ENCODE data around the gene CCNE1. TPM values are rescaled to one million over a fixed set of nuclear protein-coding genes. Genes with fewer than 3 reads are reported as not detected.

CCNE1 gene
- total RNA-seq, 1 donor from 2014 or later, result 3.9 TPM

DNA sequence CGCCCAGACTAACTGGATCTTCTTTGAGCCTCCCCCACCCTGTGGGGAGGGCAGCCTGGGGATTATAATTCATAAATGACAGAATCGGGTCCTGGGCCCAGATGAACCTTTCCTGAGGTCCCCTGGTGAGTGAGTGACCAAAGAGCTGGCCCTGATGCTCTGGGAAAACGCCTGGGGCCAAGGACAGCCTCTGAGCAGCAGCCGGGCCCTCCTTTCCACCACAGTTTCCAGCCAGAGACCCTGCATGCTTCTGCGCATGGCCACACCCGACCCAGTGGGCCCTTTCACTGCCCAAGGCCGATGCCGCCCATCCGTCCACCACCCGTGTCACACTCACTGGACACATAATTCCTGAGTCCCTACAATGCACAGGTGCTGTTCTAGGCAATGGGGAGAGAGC lies 43.6 kb upstream of the CCNE1 start:
- Mint-ChIP-seq H3K27ac (ENCODE audit: unreplicated experiment) (no peak overlapping the region), H3K4me3 (ENCODE audit: unreplicated experiment) (no peak overlapping the region), H3K9me3 (ENCODE audit: unreplicated experiment) (no peaks in the 10 kb centered on the region), H3K27me3 (ENCODE audit: unreplicated experiment) (peaks cover 4% of the 10 kb centered on the region), H3K36me3 (ENCODE audit: unreplicated experiment) (no peaks in the 10 kb centered on the region), H3K4me1 (ENCODE audit: unreplicated experiment) (peaks cover 2% of the 10 kb centered on the region)
- TF ChIP-seq, protein P1, sequence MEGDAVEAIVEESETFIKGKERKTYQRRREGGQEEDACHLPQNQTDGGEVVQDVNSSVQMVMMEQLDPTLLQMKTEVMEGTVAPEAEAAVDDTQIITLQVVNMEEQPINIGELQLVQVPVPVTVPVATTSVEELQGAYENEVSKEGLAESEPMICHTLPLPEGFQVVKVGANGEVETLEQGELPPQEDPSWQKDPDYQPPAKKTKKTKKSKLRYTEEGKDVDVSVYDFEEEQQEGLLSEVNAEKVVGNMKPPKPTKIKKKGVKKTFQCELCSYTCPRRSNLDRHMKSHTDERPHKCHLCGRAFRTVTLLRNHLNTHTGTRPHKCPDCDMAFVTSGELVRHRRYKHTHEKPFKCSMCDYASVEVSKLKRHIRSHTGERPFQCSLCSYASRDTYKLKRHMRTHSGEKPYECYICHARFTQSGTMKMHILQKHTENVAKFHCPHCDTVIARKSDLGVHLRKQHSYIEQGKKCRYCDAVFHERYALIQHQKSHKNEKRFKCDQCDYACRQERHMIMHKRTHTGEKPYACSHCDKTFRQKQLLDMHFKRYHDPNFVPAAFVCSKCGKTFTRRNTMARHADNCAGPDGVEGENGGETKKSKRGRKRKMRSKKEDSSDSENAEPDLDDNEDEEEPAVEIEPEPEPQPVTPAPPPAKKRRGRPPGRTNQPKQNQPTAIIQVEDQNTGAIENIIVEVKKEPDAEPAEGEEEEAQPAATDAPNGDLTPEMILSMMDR (IDR thresholded peaks at IDR 0.05), result no peak
- no peak for DNase-seq (ENCODE audit: extremely low spot score, unreplicated experiment)

DNA sequence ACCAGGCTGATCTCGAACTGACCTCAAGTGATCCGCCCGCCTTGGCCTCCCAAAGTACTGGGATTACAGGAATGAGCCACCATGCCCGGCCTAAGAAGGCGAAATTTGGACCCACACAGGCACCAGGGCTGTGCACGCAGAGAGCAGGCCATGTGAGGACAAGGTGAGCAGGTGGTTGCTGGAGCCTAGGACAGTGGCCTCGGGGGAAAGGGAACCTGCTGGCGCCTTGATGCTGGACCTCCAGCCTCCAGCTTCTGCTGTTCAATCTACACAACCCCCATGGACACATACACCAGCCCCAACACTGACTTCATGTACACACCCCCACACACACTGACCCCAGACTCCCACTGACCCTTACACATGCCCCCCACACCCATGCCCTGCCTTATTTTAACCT lies 41.8 kb upstream of the CCNE1 start:
- Mint-ChIP-seq H3K9me3 (ENCODE audit: unreplicated experiment) (no peaks in the 10 kb centered on the region), H3K4me3 (ENCODE audit: unreplicated experiment) (no peak overlapping the region), H3K27me3 (ENCODE audit: unreplicated experiment) (no peaks in the 10 kb centered on the region), H3K36me3 (ENCODE audit: unreplicated experiment) (no peaks in the 10 kb centered on the region), H3K27ac (ENCODE audit: unreplicated experiment) (no peak overlapping the region), H3K4me1 (ENCODE audit: unreplicated experiment) (peaks cover 2% of the 10 kb centered on the region)
- DNase-seq (ENCODE audit: extremely low spot score, unreplicated experiment), result no peak
- TF ChIP-seq, protein P1 (IDR thresholded peaks at IDR 0.05), result no peak

DNA sequence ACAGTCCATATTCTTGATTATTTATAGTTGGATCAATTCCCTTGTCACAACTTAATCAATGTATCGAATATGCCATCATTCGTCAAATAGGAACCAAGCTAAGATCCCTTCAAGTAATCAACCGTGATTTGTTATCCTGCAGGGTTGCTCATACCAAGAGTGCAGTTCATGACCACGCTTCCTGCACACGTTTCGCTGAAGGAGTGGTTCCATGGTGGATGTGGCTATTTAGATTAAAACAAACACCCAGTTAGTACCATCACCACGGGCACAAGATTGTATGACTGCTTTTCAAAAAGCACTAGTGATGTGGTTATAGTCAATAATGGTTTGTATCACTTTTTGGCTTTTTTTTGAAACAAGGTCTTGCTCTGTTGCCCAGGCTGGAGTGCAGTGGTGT lies 41.1 kb upstream of the CCNE1 start:
- Mint-ChIP-seq H3K9me3 (ENCODE audit: unreplicated experiment) (no peaks in the 10 kb centered on the region), H3K4me3 (ENCODE audit: unreplicated experiment) (no peak overlapping the region), H3K27ac (ENCODE audit: unreplicated experiment) (no peak overlapping the region), H3K27me3 (ENCODE audit: unreplicated experiment) (no peaks in the 10 kb centered on the region), H3K36me3 (ENCODE audit: unreplicated experiment) (no peaks in the 10 kb centered on the region), H3K4me1 (ENCODE audit: unreplicated experiment) (peaks cover 2% of the 10 kb centered on the region)
- TF ChIP-seq, protein P1 (IDR thresholded peaks at IDR 0.05), result no peak
- no peak for DNase-seq (ENCODE audit: extremely low spot score, unreplicated experiment)

GRCh38 chr19:29771708-29772414 lies 39.9 kb upstream of the CCNE1 start:
- TF ChIP-seq, protein P1 (IDR thresholded peaks at IDR 0.05), result peak; percentile 76
- H3K27ac Mint-ChIP-seq (ENCODE audit: unreplicated experiment), result no peak overlapping the region
- H3K4me1 Mint-ChIP-seq (ENCODE audit: unreplicated experiment), result peaks cover 2% of the 10 kb centered on the region
- H3K9me3 Mint-ChIP-seq (ENCODE audit: unreplicated experiment), result no peaks in the 10 kb centered on the region
- DNase-seq (ENCODE audit: extremely low spot score, unreplicated experiment), result no peak
- H3K36me3 Mint-ChIP-seq (ENCODE audit: unreplicated experiment), result no peaks in the 10 kb centered on the region
- no peak overlapping the region for H3K4me3 Mint-ChIP-seq (ENCODE audit: unreplicated experiment)
- no peaks in the 10 kb centered on the region for H3K27me3 Mint-ChIP-seq (ENCODE audit: unreplicated experiment)

DNA sequence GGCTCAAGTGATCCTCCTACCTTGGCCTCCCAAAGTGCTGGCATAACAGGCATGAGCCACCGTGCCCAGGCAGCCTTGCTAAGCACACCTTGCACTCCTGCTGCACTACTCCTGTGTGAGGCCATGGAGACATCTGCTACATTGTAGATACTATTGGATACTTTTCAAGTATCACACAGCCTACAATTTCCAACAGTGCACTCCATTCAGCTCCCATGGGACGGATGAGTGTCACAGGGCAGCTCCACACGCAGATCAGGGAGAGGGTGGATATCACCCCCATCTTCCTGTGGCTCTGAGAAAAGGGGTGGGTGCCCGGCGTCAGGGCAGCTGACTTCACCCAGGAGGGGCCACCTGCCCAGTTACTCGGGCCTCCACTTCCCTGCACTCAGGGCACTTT lies 39.1 kb upstream of the CCNE1 start:
- no peaks in the 10 kb centered on the region for H3K27me3 Mint-ChIP-seq (ENCODE audit: unreplicated experiment)

More for the DNA sequence above, 39.1 kb upstream of the CCNE1 start:
- H3K4me1 Mint-ChIP-seq (ENCODE audit: unreplicated experiment), result peaks cover 2% of the 10 kb centered on the region
- no peak overlapping the region for H3K4me3 Mint-ChIP-seq (ENCODE audit: unreplicated experiment)
- no peaks in the 10 kb centered on the region for H3K9me3 Mint-ChIP-seq (ENCODE audit: unreplicated experiment)
- DNase-seq (ENCODE audit: extremely low spot score, unreplicated experiment), result no peak
- no peaks in the 10 kb centered on the region for H3K36me3 Mint-ChIP-seq (ENCODE audit: unreplicated experiment)
- H3K27ac Mint-ChIP-seq (ENCODE audit: unreplicated experiment), result no peak overlapping the region
- TF ChIP-seq, protein P1 (IDR thresholded peaks at IDR 0.05), result no peak

Data from osteocyte (in vitro differentiated cells).